Body of pancreas (tissue), 4 donors: Measurements from ENCODE around the gene DRC1. TPM values are rescaled to one million over a fixed set of nuclear protein-coding genes. Genes with fewer than 3 reads are reported as not detected.

ENCODE experiments used
- ATAC-seq: fragments of 150-250 bp; one replicate; pipeline ENCODE4 v1.9.1; 2016
- DNase-seq, 4 donors: peaks; one replicate each; pipeline ENCODE4 v3.0.0-alpha.2; 2019
- H3K27ac ChIP-seq, 4 donors: fragments of 200-600 bp; sonication (generic); 1 replicate in 3 of 4; 2 replicates in 1 of 4; pipeline versions ENCODE4 v1.5.1 to v1.6.1; 2016 to 2019; ENCODE audit warnings: mild to moderate bottlenecking in 1 of 4, mixed read lengths in 1 of 4, moderate library complexity in 1 of 4
- H3K27me3 ChIP-seq, 2 donors: fragments of 200-600 bp; sonication (generic); one replicate each; pipeline ENCODE4 v1.6.0; 2016; ENCODE audit warnings: mild to moderate bottlenecking in 1 of 2
- H3K36me3 ChIP-seq, 2 donors: fragments of 200-600 bp; sonication (generic); replicated peaks in 1 of 2; 2 replicates each; pipeline ENCODE4 v1.5.1; 2016; ENCODE audit warnings: low read depth in 2 of 2; ENCODE audit not compliant: insufficient read depth in 1 of 2
- H3K4me1 ChIP-seq: fragments of 200-600 bp; sonication (generic); one replicate; pipeline ENCODE4 v1.6.0; 2016
- H3K4me3 ChIP-seq, 2 donors: fragments of 200-600 bp; sonication (generic); 1 replicate in 1 of 2; 2 replicates in 1 of 2; pipeline ENCODE4 v1.5.1; 2016 to 2019
- H3K9me3 ChIP-seq, 3 donors: fragments of 200-600 bp; sonication (generic); 1 replicate in 2 of 3; 2 replicates in 1 of 3; pipeline ENCODE4 v1.5.1; 2016
- CTCF ChIP-seq, 7 experiments: fragments of 450-650 bp in 4 of 7; fragments of 200-600 bp in 3 of 7; sonication (generic) in 3 of 7; IDR thresholded peaks; one replicate each; pipeline ENCODE4 v1.5.1; 2016 to 2019; ENCODE audit warnings: antibody characterized with exemption in 7 of 7
- POLR2A ChIP-seq, 3 donors: fragments of 450-650 bp; IDR thresholded peaks; one replicate each; pipeline ENCODE4 v1.6.1; 2016; ENCODE audit warnings: antibody characterized with exemption in 3 of 3, mild to moderate bottlenecking in 2 of 3
- WGBS, 2 donors: methylation state at CpG; one replicate each; pipeline ENCODE4 v1.1.5; 2017; 5-methylcytosine and 5-hydroxymethylcytosine counted together
- intact Hi-C: fragments of 100-400 bp; cut with DNase I; formaldehyde crosslinking; loops from one replicate; pipeline ENCODE4 v1.15.1; 2023
- total RNA-seq, 2 donors: library from RNA; depleted of rRNA; stranded (reverse); fragments of >200 nt; gene quantifications; one replicate each; pipeline ENCODE4 v1.1.0, GENCODE V29; 2016

The DRC1 gene
- total RNA-seq, 2 donors from 2014 or later, result not detected

GRCh38 chr2:26473796-26474195, 72.1 kb downstream of the DRC1 start:
- 88 to 89% methylated on average over 5 to 9 of the region's 9 CpGs for WGBS, 2 donors
- H3K9me3 ChIP-seq, result no peaks in the 10 kb centered on the region
- H3K36me3 ChIP-seq, result no peaks in the 10 kb centered on the region
- no peak overlapping the region for H3K27ac ChIP-seq
- no peaks in the 10 kb centered on the region for H3K4me1 ChIP-seq
- ATAC-seq, result no peak
- H3K27me3 ChIP-seq, result no peaks in the 10 kb centered on the region
- no peak for DNase-seq
- intact Hi-C loops, result no loop called here
- no peak overlapping the region for H3K4me3 ChIP-seq
- no peak for TF ChIP-seq POLR2A (IDR thresholded peaks at IDR 0.05)
- no peak for TF ChIP-seq CTCF (IDR thresholded peaks at IDR 0.05)

- no peaks in the 10 kb centered on the region for H3K4me1 ChIP-seq
- H3K27me3 ChIP-seq, result no peaks in the 10 kb centered on the region
- H3K27ac ChIP-seq, result no peak overlapping the region
- intact Hi-C loops, result no loop called here
- WGBS, 2 donors, result 95% methylated on average over 14 of the region's 14 CpGs; no CpG with 5 or more reads in 1 of the 2 donors
- TF ChIP-seq CTCF (IDR thresholded peaks at IDR 0.05) (no peak), POLR2A (IDR thresholded peaks at IDR 0.05) (no peak)
- H3K9me3 ChIP-seq, result no peaks in the 10 kb centered on the region
- H3K4me3 ChIP-seq, result no peak overlapping the region
- no peak for DNase-seq
- H3K36me3 ChIP-seq, result no peaks in the 10 kb centered on the region
- ATAC-seq, result no peak
These were observed 72.6 kb downstream of the DRC1 start for GRCh38 chr2:26474261-26474785.

GRCh38 chr2:26475037-26475436, 73.3 kb downstream of the DRC1 start:
- no peaks in the 10 kb centered on the region for H3K4me1 ChIP-seq
- intact Hi-C loops, result no loop called here
- no peak for TF ChIP-seq POLR2A (IDR thresholded peaks at IDR 0.05)
- TF ChIP-seq CTCF (IDR thresholded peaks at IDR 0.05), result no peak
- no peak overlapping the region for H3K4me3 ChIP-seq
- no peaks in the 10 kb centered on the region for H3K27me3 ChIP-seq
- ATAC-seq, result no peak
- 95 to 100% methylated on average over 2 to 6 of the region's 6 CpGs for WGBS, 2 donors
- no peaks in the 10 kb centered on the region for H3K9me3 ChIP-seq
- no peak overlapping the region for H3K27ac ChIP-seq
- no peaks in the 10 kb centered on the region for H3K36me3 ChIP-seq
- no peak for DNase-seq

GRCh38 chr2:26475832-26476501, 74.2 kb downstream of the DRC1 start:
- no peak overlapping the region for H3K27ac ChIP-seq
- no peaks in the 10 kb centered on the region for H3K4me1 ChIP-seq
- ATAC-seq (no peak), DNase-seq (no peak)
- no peak overlapping the region for H3K4me3 ChIP-seq
- no peaks in the 10 kb centered on the region for H3K27me3 ChIP-seq
- H3K36me3 ChIP-seq, result no peaks in the 10 kb centered on the region
- no peak for TF ChIP-seq POLR2A (IDR thresholded peaks at IDR 0.05)
- TF ChIP-seq CTCF (IDR thresholded peaks at IDR 0.05), result no peak
- 80 to 84% methylated on average over 16 to 18 of the region's 22 CpGs for WGBS, 2 donors
- intact Hi-C loops, result no loop called here
- H3K9me3 ChIP-seq, result no peaks in the 10 kb centered on the region
